ENCODE data around the gene GAA. TPM values are rescaled to one million over a fixed set of nuclear protein-coding genes. Genes with fewer than 3 reads are reported as not detected.

The GAA gene
- total RNA-seq = 23.6 and 26.1 TPM in 2 replicates

DNA sequence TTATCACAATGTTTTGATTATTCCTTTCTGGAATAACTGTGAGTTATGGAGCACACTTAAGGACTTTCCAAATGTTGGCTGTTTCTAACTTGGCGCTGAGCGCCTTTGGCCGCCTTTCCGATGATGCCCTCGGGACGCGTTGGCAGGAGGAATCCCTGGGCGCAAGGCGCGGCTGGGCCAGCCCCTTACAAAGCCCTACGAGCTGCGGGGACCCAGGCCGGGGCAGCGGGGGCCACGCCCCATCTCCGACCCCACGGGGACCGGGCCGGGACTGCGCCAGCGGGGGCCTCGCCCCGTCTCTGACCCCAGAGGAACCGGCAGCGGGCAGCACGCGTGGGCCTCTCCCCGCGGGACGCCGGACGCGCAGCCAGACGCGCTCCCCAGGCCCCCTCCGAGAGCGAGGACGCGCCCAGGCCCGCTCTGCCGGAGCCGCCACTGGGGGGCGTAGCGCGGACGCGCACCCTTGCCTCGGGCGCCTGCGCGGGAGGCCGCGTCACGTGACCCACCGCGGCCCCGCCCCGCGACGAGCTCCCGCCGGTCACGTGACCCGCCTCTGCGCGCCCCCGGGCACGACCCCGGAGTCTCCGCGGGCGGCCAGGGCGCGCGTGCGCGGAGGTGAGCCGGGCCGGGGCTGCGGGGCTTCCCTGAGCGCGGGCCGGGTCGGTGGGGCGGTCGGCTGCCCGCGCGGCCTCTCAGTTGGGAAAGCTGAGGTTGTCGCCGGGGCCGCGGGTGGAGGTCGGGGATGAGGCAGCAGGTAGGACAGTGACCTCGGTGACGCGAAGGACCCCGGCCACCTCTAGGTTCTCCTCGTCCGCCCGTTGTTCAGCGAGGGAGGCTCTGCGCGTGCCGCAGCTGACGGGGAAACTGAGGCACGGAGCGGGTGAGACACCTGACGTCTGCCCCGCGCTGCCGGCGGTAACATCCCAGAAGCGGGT, at the start of gene GAA:
GAA (plus strand) TSS at position 571 of the 935 bp plus-strand sequence. CDS start 3,006 bp downstream, outside the sequence.
- Mint-ChIP-seq H3K4me1 (ENCODE audit: low read depth) (peaks cover 23% of the 10 kb centered on the region), H3K27ac (peak within 1 kb of the TSS; percentile 73), H3K36me3 (ENCODE audit: low read depth) (no peaks in the 10 kb centered on the region), H3K27me3 (ENCODE audit: low read depth) (no peaks in the 10 kb centered on the region), H3K9me3 (no peaks in the 10 kb centered on the region), H3K4me3 (ENCODE audit: low read depth) (peak within 1 kb of the TSS; percentile 84)
- DNase-seq (ENCODE audit: low spot score) = peak; percentile 84
- intact Hi-C loops (cut with micrococcal nuclease) = loop anchor here (5.0 kb wide), 2 partner anchors 46 to 161 kb away; partner anchors contain the start of genes EIF4A3 and RNF213

DNA sequence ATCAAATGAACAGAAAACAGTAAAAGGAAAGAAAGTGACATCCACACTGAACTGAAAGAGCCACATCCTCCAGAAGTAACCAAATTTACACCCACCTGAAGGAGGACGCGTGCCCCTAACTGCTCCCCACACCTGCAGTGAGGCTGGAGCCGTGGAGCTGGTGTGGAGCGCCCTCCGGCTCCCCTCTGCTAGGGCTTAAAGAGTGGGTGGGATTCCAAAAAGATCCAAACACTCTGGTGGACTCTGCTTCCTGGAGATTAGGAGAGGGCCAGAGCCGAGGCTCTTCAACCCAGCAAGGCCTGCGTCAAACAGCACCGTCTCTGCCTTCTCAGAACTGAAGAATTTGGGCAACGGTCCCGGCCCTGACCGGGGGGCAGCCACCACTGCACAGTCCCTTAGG, 49.7 kb upstream of the GAA start:
- intact Hi-C loops (cut with micrococcal nuclease) = no loop called here
- DNase-seq (ENCODE audit: low spot score) = no peak
- no peaks in the 10 kb centered on the region for H3K36me3 Mint-ChIP-seq (ENCODE audit: low read depth)
- H3K4me3 Mint-ChIP-seq (ENCODE audit: low read depth) = no peak overlapping the region
- no peaks in the 10 kb centered on the region for H3K9me3 Mint-ChIP-seq
- H3K4me1 Mint-ChIP-seq (ENCODE audit: low read depth) = no peaks in the 10 kb centered on the region
- H3K27me3 Mint-ChIP-seq (ENCODE audit: low read depth) = peaks cover 2% of the 10 kb centered on the region
- H3K27ac Mint-ChIP-seq = no peak overlapping the region

DNA sequence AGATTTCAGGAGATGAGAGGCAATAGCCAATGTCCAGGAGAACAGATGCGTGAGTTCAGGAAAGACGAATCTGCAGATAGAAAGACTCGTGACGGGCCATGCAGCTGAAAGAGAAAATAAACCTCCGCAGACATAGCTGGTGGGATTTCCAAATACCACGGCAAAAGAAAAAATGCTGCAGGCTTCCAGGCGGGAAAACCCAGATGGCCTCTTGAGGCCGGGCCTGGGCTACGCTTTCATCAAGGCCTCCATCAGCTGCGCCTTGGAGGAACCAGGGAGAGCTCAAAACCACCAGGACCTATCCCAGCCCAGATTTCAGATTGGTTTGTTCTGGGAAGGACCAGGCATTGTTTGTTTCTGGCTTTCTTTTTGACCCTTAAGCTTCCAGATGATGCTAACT, 48.3 kb upstream of the GAA start:
- Mint-ChIP-seq H3K27ac (no peak overlapping the region), H3K9me3 (no peaks in the 10 kb centered on the region), H3K4me1 (ENCODE audit: low read depth) (no peaks in the 10 kb centered on the region), H3K4me3 (ENCODE audit: low read depth) (no peak overlapping the region), H3K27me3 (ENCODE audit: low read depth) (peaks cover 2% of the 10 kb centered on the region), H3K36me3 (ENCODE audit: low read depth) (no peaks in the 10 kb centered on the region)
- intact Hi-C loops (cut with micrococcal nuclease) = no loop called here
- no peak for DNase-seq (ENCODE audit: low spot score)

- Mint-ChIP-seq H3K4me1 (ENCODE audit: low read depth) (no peaks in the 10 kb centered on the region), H3K27ac (no peak overlapping the region), H3K27me3 (ENCODE audit: low read depth) (peaks cover 5% of the 10 kb centered on the region), H3K36me3 (ENCODE audit: low read depth) (no peaks in the 10 kb centered on the region), H3K4me3 (ENCODE audit: low read depth) (no peak overlapping the region), H3K9me3 (no peaks in the 10 kb centered on the region)
- intact Hi-C loops (cut with micrococcal nuclease) = no loop called here
- no peak for DNase-seq (ENCODE audit: low spot score)
Observed at GRCh38 chr17:80055597-80055996, 45.8 kb upstream of the GAA start.

DNA sequence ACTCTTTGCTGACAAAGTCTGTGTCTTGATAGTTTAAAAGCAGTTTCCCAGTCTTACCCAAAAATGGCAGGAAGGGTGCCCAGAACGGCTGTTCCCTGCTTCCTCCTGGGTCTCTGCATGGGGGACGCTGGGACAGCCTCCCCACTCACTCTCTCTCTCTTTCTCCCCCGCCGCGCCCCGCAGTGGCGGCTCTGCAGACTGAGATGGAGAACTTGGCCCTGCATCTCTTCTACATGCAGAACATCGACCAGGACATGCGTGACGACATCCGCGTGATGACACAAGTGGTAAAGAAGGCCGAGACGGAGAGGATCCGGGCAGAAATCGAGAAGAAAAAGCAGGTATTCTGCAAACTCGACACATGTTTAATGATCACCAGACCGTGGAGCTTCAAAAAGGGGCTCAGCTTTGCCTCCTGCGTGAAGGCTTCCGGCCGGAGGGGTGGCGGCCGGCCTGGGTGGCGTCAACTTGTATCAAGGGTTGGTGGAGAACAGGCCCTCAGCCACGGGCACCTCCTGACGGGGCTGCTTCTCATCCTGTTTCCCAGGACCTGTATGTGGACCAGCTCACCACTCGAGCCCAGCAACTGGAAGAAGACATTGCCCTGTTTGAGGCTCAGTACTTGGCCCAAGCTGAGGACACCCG, 42.9 kb upstream of the GAA start:
- no peak overlapping the region for H3K27ac Mint-ChIP-seq
- no peaks in the 10 kb centered on the region for H3K4me1 Mint-ChIP-seq (ENCODE audit: low read depth)
- H3K4me3 Mint-ChIP-seq (ENCODE audit: low read depth) = no peak overlapping the region
- no peak for DNase-seq (ENCODE audit: low spot score)
- peaks cover 3% of the 10 kb centered on the region for H3K27me3 Mint-ChIP-seq (ENCODE audit: low read depth)
- H3K36me3 Mint-ChIP-seq (ENCODE audit: low read depth) = no peaks in the 10 kb centered on the region
- no peaks in the 10 kb centered on the region for H3K9me3 Mint-ChIP-seq
- intact Hi-C loops (cut with micrococcal nuclease) = no loop called here

DNA sequence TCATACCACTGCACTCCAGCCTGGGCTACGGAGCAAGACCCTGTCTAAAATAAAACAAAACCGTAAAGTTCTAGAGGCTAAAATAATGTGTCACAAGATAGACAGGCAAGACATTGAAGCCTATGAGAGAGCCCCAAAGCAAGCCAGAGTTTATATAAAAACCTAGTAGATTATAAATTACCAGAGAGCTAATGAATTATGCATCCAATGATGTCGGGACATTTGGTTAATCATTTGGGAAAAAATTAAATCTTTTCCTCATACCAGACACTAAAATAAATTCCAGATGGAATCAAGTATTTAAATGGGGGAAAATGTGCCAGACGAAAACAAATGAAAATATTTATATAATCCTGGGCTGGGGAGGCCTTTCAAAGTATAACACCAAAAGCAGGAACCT, 40.7 kb upstream of the GAA start:
- peaks cover 3% of the 10 kb centered on the region for H3K27me3 Mint-ChIP-seq (ENCODE audit: low read depth)
- DNase-seq (ENCODE audit: low spot score) = no peak
- H3K4me1 Mint-ChIP-seq (ENCODE audit: low read depth) = no peaks in the 10 kb centered on the region
- H3K27ac Mint-ChIP-seq = no peak overlapping the region
- no peak overlapping the region for H3K4me3 Mint-ChIP-seq (ENCODE audit: low read depth)
- H3K9me3 Mint-ChIP-seq = no peaks in the 10 kb centered on the region
- no peaks in the 10 kb centered on the region for H3K36me3 Mint-ChIP-seq (ENCODE audit: low read depth)
- intact Hi-C loops (cut with micrococcal nuclease) = no loop called here

GRCh38 chr17:80061421-80061820, 40.0 kb upstream of the GAA start:
- Mint-ChIP-seq H3K4me3 (ENCODE audit: low read depth) (no peak overlapping the region), H3K4me1 (ENCODE audit: low read depth) (no peaks in the 10 kb centered on the region), H3K27ac (no peak overlapping the region), H3K36me3 (ENCODE audit: low read depth) (no peaks in the 10 kb centered on the region), H3K9me3 (no peaks in the 10 kb centered on the region), H3K27me3 (ENCODE audit: low read depth) (peaks cover 3% of the 10 kb centered on the region)
- no peak for DNase-seq (ENCODE audit: low spot score)
- intact Hi-C loops (cut with micrococcal nuclease) = no loop called here

- intact Hi-C loops (cut with micrococcal nuclease) = no loop called here
- H3K4me1 Mint-ChIP-seq (ENCODE audit: low read depth) = no peaks in the 10 kb centered on the region
- no peaks in the 10 kb centered on the region for H3K9me3 Mint-ChIP-seq
- no peaks in the 10 kb centered on the region for H3K36me3 Mint-ChIP-seq (ENCODE audit: low read depth)
- peaks cover 3% of the 10 kb centered on the region for H3K27me3 Mint-ChIP-seq (ENCODE audit: low read depth)
- no peak for DNase-seq (ENCODE audit: low spot score)
- H3K27ac Mint-ChIP-seq = no peak overlapping the region
- H3K4me3 Mint-ChIP-seq (ENCODE audit: low read depth) = no peak overlapping the region
Observed at GRCh38 chr17:80063830-80064585, 37.4 kb upstream of the GAA start.

DNA sequence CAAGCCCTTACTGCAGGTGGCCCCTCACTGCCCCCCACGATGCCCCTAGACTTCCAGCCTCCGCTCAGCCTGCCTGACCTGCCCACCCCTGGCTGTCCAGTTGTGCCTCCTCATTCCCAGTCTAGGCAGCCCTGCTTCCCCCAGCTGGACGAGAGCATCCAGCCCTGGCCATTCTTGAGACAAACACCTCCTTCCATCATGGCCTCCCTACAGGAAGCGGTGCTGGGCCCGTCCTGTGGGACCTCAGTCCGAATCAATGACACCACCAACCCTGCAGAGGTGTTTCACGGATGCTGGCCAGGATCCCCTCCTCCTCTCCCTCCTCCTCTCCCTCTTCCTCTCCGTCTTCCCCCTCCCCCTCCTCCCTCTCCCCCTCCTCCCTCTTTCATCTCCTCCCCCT, 36.7 kb upstream of the GAA start:
- Mint-ChIP-seq H3K4me3 (ENCODE audit: low read depth) (no peak overlapping the region), H3K27ac (no peak overlapping the region), H3K9me3 (no peaks in the 10 kb centered on the region), H3K27me3 (ENCODE audit: low read depth) (peaks cover 3% of the 10 kb centered on the region), H3K36me3 (ENCODE audit: low read depth) (no peaks in the 10 kb centered on the region), H3K4me1 (ENCODE audit: low read depth) (no peaks in the 10 kb centered on the region)
- DNase-seq (ENCODE audit: low spot score) = no peak
- intact Hi-C loops (cut with micrococcal nuclease) = no loop called here

- H3K4me1 Mint-ChIP-seq (ENCODE audit: low read depth) = no peaks in the 10 kb centered on the region
Observed at GRCh38 chr17:80065478-80066170, 35.8 kb upstream of the GAA start.

GRCh38 chr17:80067393-80067986, 33.9 kb upstream of the GAA start:
- no peaks in the 10 kb centered on the region for H3K4me1 Mint-ChIP-seq (ENCODE audit: low read depth)
- intact Hi-C loops (cut with micrococcal nuclease) = no loop called here

More at GRCh38 chr17:80065478-80066170, 35.8 kb upstream of the GAA start:
- no peaks in the 10 kb centered on the region for H3K36me3 Mint-ChIP-seq (ENCODE audit: low read depth)
- no peaks in the 10 kb centered on the region for H3K9me3 Mint-ChIP-seq
- intact Hi-C loops (cut with micrococcal nuclease) = no loop called here
- no peak overlapping the region for H3K27ac Mint-ChIP-seq
- no peak overlapping the region for H3K4me3 Mint-ChIP-seq (ENCODE audit: low read depth)
- DNase-seq (ENCODE audit: low spot score) = no peak
- H3K27me3 Mint-ChIP-seq (ENCODE audit: low read depth) = no peaks in the 10 kb centered on the region

More at GRCh38 chr17:80067393-80067986, 33.9 kb upstream of the GAA start:
- Mint-ChIP-seq H3K27me3 (ENCODE audit: low read depth) (no peaks in the 10 kb centered on the region), H3K9me3 (no peaks in the 10 kb centered on the region), H3K36me3 (ENCODE audit: low read depth) (no peaks in the 10 kb centered on the region), H3K4me3 (ENCODE audit: low read depth) (no peak overlapping the region), H3K27ac (no peak overlapping the region)
- no peak for DNase-seq (ENCODE audit: low spot score)
